Measurements from ENCODE around the gene SMARCA5.
"Not testable (repeated sequence)": the region's sequence is repeated elsewhere in the genome, so short reads cannot be mapped to it uniquely, and the experiment has no call there.

The SMARCA5 gene

GRCh38 chr4:143513314-143514168, at the start of gene SMARCA5:
SMARCA5 (plus strand) TSS chr4:143513702; CDS start chr4:143513925, 223 bp downstream.
- peak; percentile 94 to 95 for DNase-seq (ENCODE audit: low read depth in 2 of 2)

- no peak for DNase-seq (ENCODE audit: low read depth in 2 of 2)
Observed at GRCh38 chr4:143473334-143474126, 40.0 kb upstream of the SMARCA5 start.

- no peak for DNase-seq (ENCODE audit: low read depth in 2 of 2)
Observed at GRCh38 chr4:143477487-143477886, 36.0 kb upstream of the SMARCA5 start.

DNA sequence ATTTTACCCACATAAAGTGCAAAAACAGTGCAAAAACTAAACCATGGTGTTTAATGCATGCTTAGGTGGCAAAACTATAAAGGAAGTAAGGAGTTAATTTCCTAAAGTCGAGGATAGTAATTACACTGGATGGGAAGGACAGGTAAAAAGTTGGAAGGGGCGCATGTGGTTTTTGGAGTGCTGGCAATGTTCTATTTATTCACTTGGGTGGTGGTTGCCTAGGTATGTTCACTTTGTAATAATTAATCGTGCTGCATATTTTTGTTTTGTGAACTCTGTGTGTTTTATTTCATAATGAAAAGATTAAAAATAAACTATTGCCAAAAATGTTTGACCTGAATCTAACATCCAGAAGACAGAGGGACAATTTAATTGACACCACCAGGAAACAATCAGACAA, 32.1 kb upstream of the SMARCA5 start:
- no peak for DNase-seq (ENCODE audit: low read depth in 2 of 2)

- DNase-seq (ENCODE audit: low read depth in 2 of 2) = peak; percentile 5 to 15
Observed at GRCh38 chr4:143482840-143483239, 30.7 kb upstream of the SMARCA5 start.

GRCh38 chr4:143486314-143486713, 27.2 kb upstream of the SMARCA5 start:
- DNase-seq (ENCODE audit: low read depth in 2 of 2) = no peak

DNA sequence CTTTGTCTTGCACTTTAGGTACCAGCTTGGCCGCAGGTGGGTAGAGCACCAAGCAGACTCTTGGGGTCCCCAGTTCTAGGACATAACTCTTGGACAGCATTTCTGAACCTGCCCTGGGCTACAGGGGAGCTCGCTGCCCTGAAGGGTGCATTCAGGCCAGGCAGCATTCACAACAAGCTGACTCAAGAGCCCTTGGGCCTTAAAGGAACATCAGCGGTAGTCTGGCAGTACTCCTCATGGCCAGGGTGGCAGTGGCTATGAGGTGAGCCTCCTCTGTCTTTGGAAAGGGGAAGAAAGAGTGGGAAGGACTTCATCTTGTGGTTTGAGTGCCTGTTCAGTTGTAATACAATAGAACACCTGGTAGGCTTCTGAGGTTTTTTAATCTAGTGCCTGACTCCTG, 24.8 kb upstream of the SMARCA5 start:
- DNase-seq (ENCODE audit: low read depth in 2 of 2) = no peak

DNA sequence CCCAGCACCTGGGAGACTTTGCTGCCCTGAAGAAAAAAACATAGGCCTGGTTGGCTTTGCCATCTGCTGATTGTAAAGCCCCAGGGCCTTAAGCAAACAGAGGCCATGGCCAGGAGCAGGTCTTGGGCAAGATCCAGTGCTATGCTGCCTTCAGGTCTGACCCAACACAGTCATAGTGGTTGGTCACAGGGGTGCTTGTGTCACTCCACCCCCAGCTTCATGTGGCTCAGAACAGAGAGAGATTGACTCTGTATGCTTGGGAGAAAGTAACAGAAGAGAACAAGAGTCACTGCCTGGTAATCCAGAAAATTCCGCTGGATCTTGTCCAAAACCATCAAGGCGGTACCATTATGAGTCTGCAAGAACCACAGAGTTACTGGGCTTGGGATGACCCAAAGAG, 24.4 kb upstream of the SMARCA5 start:
- no peak for DNase-seq (ENCODE audit: low read depth in 2 of 2)

DNA sequence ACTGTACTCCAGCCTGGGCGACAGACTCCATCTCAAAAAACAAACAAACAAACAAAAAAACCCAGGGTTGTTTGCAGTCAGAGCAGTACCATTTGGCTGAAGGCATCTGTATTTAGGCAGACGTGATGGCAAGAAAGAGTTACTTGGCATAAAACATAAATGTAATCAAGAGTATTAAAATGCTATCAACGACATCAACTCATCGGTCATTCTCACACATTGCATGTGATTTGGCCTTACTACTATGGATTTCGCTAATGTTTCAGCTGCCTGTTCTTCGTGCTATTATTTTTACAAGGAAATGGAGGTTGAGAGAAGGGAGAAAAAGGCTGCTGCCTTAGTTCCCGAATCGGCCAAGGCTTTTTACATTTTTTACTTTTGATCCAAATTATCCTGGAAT, 15.5 kb upstream of the SMARCA5 start:
- no peak for DNase-seq (ENCODE audit: low read depth in 2 of 2)

DNA sequence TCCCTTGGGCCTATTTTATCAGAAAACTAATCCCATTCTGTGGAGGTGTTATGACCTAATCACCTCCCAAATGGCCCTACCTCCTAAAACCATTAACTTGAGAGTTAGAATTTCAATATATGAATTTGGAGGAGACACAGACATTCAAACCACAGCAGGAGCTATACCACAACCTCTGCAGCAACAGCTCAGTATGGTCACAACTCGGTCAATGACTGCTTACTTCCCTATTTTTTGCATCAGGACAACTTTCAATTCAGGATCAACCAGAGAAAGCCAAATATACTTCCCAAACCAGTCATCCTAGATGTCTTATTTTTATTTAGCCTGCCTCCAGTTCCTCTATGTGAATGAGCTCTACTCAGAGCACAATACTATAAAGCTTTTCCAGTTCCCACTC, 11.3 kb upstream of the SMARCA5 start:
- no peak for DNase-seq (ENCODE audit: low read depth in 2 of 2)

- DNase-seq (ENCODE audit: low read depth in 2 of 2) = no peak
Observed at GRCh38 chr4:143506031-143506430, 7.5 kb upstream of the SMARCA5 start.

- no peak for DNase-seq (ENCODE audit: low read depth in 2 of 2)
Observed at GRCh38 chr4:143511906-143512305, 1.6 kb upstream of the SMARCA5 start.

DNA sequence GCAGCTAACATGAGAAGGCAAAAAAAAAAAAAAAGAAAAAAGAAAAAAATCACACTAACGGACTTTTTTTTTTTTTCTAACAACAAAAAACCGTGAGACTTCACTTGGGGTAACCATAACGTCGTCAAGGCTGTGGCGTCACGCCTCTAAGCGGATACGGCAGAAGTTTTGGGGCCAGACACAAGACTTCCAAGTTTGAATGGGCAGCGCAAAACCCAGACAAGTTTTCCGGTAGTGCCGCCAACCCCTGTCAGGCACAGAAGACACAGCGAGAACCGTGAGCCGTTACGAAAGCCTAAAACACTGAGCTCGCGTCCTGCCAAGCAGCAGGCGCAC, 556 bp upstream of the SMARCA5 start:
- no peak for DNase-seq (ENCODE audit: low read depth in 2 of 2)

DNA sequence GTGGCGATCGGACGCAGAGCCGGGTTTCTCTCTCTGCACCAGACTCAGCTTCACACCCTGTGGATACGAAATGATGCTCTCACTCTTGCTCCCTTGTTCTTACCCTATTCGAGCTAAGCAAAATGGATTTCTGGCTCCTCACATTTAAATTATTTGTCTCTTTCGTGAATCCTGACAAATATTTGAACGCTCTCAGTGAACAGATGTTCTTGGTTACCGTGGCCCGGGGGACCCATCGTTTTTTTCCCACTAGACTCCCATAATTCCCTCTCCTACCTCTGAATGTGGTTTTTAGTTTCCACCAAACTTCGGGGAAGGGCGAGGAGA, 630 bp downstream of the SMARCA5 start:
- no peak for DNase-seq (ENCODE audit: low read depth in 2 of 2)

GRCh38 chr4:143514497-143514896, 995 bp downstream of the SMARCA5 start:
- DNase-seq (ENCODE audit: low read depth in 2 of 2) = no peak

- no peak for DNase-seq (ENCODE audit: low read depth in 2 of 2)
Observed at GRCh38 chr4:143514901-143515300, 1.4 kb downstream of the SMARCA5 start.

DNA sequence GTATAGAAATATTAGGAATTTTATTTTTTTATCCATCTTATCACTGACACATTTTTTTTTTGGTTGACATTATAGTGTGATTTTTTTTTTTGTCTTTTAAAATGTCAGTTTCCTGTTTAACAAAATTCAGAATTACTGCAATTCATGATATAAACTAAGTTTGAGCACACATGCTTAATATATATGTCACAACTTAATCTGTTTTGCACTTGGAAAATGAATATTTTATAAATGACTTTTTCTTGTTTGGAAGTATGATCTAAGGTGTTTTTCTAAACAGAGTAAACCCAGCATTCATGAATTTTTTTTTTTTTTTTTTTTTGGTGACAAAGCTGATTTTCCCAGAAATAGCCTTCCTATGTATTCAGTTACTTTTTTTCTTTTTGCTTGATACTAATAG, 2.4 kb downstream of the SMARCA5 start:
- DNase-seq (ENCODE audit: low read depth in 2 of 2) = no peak

DNA sequence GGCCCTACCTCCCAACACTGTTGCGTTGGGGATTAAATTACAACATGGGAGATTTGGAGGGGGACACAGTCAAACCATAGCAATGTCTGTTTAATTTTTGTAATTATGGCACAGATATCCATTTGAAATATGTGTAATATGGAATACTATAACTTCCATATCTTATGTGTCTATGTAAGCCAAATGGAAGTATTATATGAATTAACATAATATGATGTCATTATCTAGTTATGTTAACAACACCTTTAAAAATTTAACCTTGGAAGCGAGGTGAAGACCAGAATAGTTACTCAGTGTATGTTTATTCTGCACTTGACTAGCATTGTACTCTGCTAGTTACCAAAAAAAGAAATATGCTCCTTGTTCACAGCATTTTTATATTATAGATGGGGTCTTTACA, 4.3 kb downstream of the SMARCA5 start:
- DNase-seq (ENCODE audit: low read depth in 2 of 2) = no peak

DNA sequence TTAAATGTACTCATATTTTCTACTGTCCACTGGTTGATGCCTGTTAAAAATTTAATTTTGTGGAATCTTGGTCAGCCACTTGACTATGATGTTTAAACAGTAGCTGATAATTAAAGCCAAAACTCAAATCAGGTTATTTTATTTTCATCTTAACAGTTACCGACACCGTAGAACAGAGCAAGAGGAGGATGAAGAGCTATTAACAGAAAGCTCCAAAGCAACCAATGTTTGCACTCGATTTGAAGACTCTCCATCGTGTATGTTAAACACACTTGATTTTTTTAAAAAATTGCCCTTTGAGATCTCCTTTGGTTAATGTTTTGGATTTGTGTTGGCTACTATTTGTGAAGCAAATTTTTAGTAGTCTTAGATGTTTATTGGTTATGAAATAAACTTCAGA, 10.7 kb downstream of the SMARCA5 start:
- DNase-seq (ENCODE audit: low read depth in 2 of 2) = no peak

GRCh38 chr4:143528046-143528445, 14.5 kb downstream of the SMARCA5 start:
- not testable (repeated sequence) for DNase-seq (ENCODE audit: low read depth in 2 of 2)

DNA sequence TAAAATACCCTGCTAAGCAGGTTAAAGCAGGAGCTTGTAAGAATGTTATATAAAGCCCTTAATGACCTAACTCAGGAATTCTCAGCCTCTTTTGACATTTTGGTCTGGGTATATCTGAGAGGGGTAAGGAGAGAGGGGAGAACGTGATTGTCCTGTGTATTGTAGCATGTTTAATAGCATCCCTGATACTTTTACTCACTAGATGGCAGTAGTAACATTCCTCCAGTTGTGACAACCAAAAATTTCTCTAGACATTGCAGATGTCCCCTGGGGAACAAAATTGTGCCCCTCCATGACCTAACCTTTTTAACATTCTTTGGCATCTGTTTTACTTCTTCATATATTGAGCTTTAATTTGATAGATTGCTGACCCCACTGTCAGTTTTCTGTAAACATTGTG, 17.9 kb downstream of the SMARCA5 start:
- DNase-seq (ENCODE audit: low read depth in 2 of 2) = no peak

DNA sequence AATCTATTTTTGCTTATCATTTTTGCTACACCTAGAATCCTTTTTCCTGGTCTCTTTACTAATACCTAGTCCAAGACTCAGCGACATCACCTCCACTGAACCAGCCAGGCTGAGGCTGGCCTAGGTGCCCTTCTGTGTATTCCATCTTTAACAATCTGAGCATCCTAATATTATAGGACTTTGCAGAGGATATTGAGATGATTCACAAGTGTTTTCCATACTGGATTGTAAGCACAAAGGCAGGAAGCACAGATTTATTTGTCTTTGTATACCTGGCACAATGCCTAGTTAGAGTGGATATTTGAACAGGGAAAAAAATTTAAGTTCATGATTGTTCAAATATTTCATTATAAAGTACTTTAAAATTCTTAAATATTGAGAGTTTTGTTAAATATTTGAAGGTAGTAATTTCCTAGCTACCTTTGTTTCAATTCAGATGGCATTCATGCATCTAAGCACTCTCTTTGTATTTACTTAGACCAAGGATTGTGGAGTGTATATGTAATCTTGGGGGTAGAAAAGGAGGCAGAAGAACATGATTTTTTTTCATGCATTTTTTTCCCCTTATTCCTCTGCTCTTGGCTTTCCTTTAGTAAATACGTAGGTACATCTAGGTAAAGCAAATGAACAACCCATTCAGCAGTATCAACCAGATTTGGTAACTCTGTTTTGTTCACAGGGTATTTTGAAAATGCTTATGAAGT, 18.4 kb downstream of the SMARCA5 start:
- DNase-seq (ENCODE audit: low read depth in 2 of 2) = no peak
